Stimulated activated CD4-positive, alpha-beta T cell treated with anti-CD3 and anti-CD28 coated beads, Interleukin-15, amount 100 ng/mL, for 1 hour (primary cell): ENCODE data around the gene PLTP.
"Not testable (repeated sequence)": the region's sequence is repeated elsewhere in the genome, so short reads cannot be mapped to it uniquely, and the experiment has no call there.

Experiments used
- DNase-seq, 2 donors: peaks; one replicate each; pipeline ENCODE4 v3.0.0-alpha.2; 2020; ENCODE audit warnings: low read depth in 1 of 2, low spot score in 1 of 2

The PLTP gene

DNA sequence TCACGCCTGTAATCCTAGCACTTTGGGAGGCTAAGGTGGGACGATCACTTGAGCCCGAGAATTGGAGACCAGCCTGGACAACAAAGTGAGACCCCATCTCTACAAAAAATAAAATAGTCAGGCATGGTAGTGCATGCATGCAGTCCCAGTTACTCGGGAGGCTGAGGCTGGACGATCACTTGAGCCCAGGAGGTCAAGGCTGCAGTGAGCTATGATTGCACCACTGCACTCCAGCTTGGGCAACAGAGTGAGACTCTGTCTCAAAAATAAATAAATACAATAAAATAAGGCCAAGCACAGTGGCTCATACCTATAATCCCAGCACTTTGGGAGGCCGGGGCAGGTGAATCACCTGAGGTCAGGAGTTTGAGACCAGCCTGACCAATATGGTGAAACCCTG, 10.6 kb downstream of the PLTP start:
- DNase-seq = not testable (repeated sequence)

DNA sequence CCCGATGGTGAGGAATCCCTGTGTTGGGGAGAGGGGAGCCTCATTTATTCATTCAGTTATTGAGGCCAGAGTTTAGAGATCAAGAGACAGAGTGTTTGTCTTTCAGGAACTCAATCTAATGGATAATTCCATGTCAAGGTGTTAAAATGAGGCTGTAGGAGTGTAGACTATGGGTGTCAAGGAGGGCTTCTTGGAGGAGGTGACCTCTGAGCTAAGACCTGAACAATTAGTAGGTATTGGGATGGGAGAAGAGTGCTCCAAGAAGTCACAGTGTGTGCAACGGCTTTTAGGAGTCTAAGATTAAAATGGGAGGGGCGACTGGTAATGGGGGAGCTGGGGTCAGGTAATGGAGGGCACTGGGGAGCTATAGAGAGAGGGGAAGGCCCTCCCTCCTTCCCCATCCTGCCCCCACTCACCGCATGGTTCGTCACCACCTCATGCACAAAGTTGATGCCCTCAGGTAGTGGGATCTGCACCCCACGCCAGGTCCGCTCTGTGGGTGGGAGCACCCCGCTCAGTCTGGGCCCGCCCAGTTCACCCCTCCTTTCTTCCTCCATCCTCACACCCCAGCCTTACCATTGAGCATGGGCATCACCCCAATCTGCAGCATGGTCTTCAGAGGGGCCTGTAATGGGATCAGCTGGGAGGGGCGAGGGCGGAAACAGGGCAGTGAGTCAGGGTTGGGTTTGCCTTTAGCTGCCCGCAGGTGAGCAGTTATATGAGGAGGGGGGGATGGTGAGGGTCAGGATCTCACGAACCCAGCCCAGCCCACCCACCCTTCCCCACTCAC, 12.7 kb downstream of the PLTP start:
- no peak for DNase-seq

- DNase-seq = no peak
Measured at GRCh38 chr20:45898285-45898684, 13.7 kb downstream of the PLTP start.

DNA sequence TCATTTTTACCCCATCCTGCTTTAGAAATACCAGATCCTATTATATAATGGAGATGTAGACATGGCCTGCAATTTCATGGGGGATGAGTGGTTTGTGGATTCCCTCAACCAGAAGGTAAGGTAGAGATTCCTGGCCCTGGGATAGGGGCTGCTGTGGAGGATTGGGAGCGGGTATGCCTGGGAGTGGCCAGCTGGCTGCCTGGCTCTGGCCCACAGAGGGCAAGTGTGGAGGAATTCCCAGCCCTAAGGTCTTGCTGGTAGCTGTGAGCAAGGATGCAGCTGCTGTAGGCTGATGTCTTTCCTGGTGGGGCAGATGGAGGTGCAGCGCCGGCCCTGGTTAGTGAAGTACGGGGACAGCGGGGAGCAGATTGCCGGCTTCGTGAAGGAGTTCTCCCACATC, 14.3 kb downstream of the PLTP start:
- no peak for DNase-seq

GRCh38 chr20:45897289-45897688, 14.7 kb downstream of the PLTP start:
- no peak for DNase-seq

DNA sequence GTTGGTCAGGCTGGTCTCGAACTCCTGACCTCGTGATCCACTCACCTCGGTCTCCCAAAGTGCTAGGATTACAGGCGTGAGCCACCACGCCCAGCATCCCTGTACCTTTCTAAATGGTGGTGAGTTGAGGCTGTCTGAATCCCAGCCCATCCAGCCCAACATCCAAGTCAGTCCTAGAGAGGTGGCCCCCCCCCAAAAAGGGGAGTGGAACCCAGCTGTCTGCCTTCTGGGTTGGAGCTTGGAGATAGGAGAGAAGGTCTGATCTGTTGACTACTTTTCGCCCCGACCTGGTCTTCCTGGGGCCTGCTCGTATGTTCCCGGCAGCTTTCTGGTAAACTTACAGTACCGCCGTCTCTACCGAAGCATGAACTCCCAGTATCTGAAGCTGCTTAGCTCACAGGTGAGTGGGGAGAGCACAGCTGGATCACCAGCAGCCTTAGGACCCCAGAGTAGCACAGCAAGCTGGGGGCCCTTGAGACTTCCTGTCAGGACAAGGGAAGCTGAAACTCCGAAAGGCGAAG, 15.3 kb downstream of the PLTP start:
- DNase-seq = no peak

DNA sequence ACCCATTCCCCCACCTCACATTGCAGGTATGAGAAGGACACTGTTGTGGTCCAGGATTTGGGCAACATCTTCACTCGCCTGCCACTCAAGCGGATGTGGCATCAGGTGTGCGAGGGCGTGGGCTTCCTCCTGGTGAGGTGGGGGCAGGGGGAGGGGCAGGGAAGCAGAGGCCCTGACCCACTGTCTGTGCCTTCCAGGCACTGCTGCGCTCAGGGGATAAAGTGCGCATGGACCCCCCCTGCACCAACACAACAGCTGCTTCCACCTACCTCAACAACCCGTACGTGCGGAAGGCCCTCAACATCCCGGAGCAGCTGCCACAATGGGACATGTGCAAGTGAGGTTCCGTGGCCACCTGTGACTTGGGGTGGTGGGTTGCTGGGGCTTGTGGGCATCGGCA, 17.2 kb downstream of the PLTP start:
- DNase-seq = no peak

- DNase-seq = no peak
Measured at GRCh38 chr20:45893831-45894230, 18.1 kb downstream of the PLTP start.

GRCh38 chr20:45892828-45893500, 19.0 kb downstream of the PLTP start:
- DNase-seq = no peak

GRCh38 chr20:45892049-45892825, 19.7 kb downstream of the PLTP start:
- no peak for DNase-seq

- peak; percentile 70 to 76 for DNase-seq
Measured at GRCh38 chr20:45890985-45891983, 20.7 kb downstream of the PLTP start, which contains the start of the genes CTSA and NEURL2. Gene CTSA (plus strand): TSS chr20:45891335. CDS start chr20:45891569, 234 bp downstream. Gene NEURL2 (minus strand): TSS chr20:45891208. CDS start chr20:45890991, 217 bp downstream.

GRCh38 chr20:45890077-45890984, 21.6 kb downstream of the PLTP start:
- peak in 1 of 2 donors; percentile 27 for DNase-seq

GRCh38 chr20:45888681-45889080, 23.3 kb downstream of the PLTP start:
- DNase-seq = no peak

DNA sequence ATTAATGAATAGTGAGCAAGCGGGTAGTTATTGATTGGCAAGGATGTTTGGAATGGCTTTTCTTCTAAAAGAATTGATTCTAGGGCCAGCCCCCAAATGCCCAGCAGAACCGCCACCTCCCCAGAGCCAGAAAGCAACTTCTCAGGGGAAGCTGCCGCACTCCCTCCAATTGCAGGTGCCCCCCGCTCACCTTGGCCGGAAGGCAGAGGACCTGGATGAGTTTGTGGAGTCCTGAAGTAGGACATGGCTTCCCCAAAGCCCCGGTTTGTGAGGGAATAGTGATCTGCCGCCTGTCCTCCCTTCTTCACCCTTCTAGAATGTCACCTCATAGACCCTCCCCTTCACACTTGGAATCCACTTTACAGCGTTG, 24.6 kb downstream of the PLTP start, which contains the start of gene SPATA25:
Gene SPATA25, minus strand, starts transcription at position 277 of the 370 bp plus-strand sequence. Its CDS starts 32 bp downstream, at position 245.
- DNase-seq = no peak

DNA sequence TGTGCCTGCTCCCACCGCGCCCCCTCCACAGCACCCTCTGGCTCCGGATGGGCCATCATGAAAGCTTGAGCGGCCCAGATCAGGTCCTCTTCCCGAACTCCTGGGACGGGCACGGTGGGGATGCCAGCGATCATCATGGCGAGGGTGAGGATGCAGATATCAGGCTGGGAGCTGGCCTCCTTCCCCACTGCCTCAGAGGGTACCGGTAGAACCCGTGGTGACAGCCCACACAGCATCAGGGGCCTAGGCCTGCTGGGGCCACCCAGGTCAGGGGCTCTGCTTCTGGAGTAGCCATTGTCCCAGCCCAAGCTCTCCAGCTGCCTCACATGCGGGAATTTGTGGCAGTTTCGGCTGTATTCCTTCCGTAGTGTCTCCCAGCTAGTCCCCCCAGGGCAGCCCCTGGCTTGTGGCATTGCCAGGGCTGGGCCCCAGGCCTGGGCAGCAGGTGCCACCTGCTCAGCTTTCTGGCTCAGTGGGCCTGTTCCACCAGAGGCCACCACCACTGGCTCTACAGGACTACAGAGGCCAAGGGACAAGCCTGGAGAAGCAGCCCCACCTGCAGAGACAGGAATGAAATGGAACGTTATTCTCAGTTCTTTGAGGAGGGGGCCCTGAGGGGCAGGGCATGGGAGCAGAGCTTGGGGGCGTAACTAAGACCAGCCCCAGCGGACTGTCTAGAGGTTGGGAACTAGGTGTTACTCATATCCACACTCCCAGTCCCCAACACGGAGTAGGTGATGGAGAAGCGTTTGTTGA, 25.2 kb downstream of the PLTP start:
- no peak for DNase-seq

- no peak for DNase-seq
Measured at GRCh38 chr20:45883100-45883469, 28.9 kb downstream of the PLTP start.

GRCh38 chr20:45882469-45883099, 29.4 kb downstream of the PLTP start:
- DNase-seq = no peak
